GM19351 (cell line): ENCODE measurements around the gene NPW.
"Not testable (repeated sequence)": the region's sequence is repeated elsewhere in the genome, so short reads cannot be mapped to it uniquely, and the experiment has no call there.

Source experiments
- ATAC-seq: cut with Tn5 transposase; IDR thresholded peaks from one replicate; pipeline ENCODE4 v1.9.1; 2021; ENCODE audit warnings: mild to moderate bottlenecking, moderate library complexity; ENCODE audit not compliant: unreplicated experiment

Gene NPW

GRCh38 chr16:2001456-2002355 lies 17.9 kb upstream of the NPW start:
- no peak for ATAC-seq

DNA sequence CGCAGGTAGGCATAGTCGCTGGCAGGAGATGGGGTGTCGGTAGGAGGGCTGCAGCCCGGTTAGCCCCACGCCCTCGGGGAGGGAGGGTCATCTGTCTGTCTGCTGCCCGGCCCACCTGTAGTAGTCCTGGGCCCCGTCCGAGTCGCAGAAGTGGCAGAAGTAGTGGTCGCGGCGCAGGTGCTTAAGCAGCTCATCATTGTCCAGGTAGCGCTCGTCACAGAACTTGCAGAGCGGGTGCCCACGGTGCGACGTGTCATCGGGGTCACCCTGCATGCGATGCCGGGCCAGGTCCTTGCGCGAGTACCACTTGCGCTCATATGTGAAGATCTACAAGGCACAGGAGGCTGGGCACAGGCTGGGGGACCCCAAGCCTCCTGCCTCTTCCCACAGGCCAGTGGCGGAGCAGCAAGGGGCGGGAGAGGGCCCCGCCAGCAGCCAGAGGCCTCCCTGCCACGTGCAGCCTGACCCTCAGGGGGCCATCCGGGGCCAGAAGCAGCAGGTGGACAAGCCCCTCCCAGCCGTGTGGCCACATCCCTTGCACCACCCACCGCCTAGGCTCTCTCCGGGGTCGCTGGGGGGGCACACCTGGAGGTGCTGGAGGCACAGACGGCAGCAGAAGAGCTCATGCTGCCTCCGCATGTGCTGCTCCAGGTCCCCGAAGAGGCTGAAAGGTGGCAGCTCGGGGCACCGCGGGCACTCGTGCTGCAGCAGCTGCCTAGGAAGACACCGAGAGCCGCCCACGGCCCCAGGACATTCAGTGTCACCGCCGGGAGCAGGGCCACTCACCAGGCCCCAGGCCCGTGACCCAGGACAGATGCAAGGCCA lies 17.0 kb upstream of the NPW start:
- ATAC-seq: no peak

GRCh38 chr16:2003231-2003826 lies 16.3 kb upstream of the NPW start:
- ATAC-seq: no peak

GRCh38 chr16:2003827-2004641 lies 15.6 kb upstream of the NPW start:
- ATAC-seq: peak; percentile 70

GRCh38 chr16:2004795-2005517 lies 14.6 kb upstream of the NPW start:
- ATAC-seq: no peak

DNA sequence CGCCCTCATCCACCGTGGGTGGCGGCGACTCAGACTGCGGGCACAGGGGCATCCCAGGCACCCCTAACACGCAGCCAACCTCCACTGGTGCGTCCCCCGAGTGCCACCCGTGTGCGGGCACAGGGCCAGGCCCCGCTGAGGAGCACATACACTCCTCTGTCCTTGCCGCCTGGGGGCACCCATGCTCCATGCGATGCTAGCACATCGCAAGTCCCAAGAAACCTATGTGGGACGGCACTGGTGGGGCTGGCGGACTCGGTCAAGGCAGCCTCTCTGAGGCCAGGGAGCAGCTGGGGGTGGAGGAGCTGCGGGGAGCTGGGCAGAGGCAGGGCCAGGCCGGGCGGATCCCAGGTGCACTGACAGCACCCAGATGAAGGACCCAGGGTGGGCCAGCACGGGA lies 13.9 kb upstream of the NPW start:
- ATAC-seq: no peak

- ATAC-seq: no peak
Measured at GRCh38 chr16:2006317-2006716, 13.3 kb upstream of the NPW start.

DNA sequence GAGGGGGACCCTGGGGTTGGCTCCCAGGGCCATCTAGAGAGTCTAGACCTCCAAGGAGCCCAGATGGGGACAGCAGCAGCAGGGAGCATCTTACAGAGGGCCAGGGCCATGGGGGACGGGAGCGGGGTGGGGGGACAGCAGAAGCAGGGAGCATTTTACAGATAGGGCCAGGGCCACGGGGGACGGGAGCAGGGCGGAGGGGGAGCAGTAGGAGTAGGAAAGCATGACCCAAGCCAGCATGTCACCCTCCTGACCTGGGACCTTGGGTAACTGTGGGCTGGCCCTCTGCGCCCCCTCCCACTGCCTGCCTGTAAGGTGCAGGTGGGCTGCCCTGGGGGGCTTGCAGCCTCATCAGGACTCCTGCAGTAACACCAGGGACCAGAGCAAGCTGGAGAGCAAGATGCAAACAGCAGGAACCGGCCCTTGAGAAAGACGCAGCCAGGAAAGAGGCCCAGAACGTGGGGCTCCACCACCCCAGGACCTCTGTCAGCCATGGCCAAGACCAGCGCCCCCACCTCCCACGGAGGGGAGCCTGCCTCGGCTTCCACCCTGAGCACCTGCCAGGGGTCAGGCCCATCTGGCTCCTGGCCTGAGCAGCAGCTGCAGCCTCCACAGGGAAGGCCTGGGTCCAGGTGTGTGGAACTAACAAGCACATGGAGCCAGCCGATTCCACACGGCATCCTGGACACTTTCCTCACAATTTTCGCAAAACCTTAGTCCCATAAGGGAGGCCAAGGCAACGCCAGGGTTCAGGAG lies 12.3 kb upstream of the NPW start:
- no peak for ATAC-seq

- ATAC-seq: no peak
Measured at GRCh38 chr16:2008009-2008526, 11.5 kb upstream of the NPW start.

DNA sequence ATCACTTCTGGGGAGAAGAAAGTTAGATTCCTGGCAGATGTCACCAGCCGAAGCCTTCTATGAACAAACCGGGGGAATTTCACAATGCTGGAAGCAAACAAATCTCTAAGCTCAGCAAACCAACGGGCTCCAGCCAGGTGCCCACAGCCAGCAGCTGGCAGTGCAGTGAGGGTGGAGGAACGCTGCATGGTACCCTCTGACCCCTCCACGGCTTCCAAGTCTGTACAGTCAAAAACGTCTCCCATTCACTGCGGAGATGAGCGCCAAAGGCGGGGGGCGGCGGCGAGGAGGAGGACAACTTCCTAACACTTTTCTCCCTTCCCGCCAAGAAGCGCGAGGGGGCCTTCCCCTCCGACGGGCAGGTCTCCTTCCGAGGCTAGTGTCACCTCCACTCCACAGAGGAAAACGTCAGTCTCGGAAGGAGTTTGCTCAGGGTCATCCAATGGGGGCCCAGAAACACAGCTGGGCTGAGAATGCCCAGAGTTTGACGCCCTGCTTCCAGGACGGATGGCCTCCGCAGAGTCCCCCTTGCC lies 10.9 kb upstream of the NPW start:
- ATAC-seq: no peak

GRCh38 chr16:2009164-2009711 lies 10.3 kb upstream of the NPW start:
- peak; percentile 35 for ATAC-seq

DNA sequence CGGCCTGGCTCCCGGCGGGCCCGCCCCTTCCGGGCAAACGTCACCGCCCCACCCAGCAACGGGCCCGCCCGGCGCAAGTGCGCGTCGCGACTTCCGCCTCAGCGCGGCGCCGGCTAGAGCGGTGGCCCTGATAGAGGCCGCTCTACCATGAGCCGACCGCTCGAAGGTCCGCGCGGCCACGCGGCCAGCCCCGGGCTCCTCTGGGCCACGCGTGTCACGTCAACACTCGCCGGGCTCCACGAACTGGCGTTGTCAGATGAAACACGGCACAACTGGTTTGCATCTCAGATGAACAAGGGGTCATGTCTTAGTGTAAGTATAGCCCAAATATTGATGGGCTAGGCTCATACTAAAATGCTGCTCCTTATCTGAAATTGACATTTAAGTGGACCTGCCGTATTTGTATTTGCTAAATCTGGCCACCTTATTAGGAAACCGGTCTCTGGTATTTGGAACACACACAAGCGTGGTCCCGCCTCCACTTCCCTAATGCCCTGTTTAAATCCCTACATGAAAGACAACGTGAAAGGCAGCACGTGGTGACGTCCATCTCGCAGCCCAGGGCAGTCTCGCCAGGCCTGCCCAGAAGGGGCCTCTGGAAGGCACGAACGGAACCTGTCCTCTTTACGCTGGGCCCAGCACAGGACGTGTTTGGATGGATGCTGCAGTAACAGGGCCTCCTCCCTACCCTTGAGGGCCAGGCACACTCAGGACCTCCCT lies 9.6 kb upstream of the NPW start, which contains the start of gene ZNF598:
Gene ZNF598 (minus strand): TSS at position 31 of the 720 bp plus-strand sequence.
- peak; percentile 89 for ATAC-seq

DNA sequence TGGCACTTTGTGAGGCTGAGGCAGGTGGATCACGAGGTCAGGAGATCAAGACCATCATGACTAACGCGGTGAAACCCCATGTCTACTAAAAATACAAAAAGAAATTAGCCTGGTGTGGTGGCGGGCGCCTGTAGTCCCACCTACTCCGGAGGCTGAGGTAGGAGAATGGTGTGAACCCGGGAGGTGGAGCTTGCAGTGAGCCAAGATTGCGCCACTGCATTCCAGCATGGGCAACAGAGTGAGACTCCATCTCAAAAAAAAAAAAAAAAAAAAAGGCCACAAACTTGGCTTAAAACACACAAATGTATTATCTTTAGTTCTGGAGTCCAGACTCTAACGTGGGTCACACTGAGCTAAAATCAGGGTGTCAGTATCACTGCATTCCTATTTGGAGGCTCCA lies 7.9 kb upstream of the NPW start:
- ATAC-seq: not testable (repeated sequence)

DNA sequence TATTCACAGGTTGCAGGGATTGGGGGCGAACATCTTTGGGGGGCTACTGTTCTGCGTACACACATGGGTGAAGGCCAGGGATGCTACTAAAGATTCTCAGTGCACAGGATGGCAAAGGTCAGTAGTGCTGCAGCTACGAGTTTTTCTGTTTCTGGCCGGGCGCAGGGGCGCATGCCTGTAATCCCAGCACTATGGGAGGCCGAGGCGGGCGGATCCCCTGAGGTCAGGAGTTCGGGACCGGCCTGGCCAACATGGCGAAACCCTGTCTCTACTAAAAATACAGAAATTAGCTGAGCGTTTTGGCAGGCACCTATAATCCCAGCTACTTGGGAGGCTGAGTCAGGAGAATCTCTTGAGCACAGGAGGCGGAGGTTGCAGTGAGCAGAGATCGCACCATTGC lies 6.1 kb upstream of the NPW start:
- ATAC-seq: no peak

DNA sequence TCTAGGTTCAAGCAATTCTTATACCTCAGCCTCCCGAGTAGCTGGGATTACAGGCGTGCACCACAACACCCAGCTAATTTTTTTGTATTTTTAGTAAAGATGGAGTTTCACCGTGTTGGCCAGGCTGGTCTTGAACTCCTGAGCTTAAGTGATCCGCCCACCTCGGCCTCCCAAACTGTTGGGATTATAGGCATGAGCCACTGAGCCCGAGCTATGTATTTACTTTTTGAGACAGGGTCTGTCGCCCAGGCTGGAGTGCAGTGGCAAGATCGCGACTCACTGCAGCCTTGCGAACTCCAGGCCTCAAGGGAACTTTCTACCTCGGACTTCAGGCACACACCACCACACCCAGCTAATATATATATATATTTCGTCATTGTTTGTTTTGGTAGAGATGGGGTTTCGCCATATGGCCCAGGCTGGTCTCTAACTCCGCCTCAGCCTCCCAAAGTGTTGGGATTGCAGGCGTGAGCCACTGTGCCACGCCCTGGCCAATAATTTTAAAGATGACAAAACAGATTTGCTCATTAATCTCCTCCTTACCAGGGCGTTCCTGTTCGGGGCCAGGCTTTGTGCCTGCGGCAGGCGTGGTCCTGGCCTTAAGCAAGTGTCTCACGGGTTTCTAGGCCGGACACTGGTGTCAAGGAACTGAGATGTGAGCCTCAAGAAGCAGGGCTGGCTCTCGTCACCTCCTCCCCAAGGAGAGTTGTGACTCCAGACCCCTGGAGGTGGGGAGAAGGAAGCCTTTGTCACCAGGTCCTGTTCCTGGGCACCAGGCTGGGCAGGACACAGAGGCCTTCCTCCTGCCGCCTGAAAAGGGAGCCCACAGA lies 4.3 kb upstream of the NPW start:
- ATAC-seq: no peak

DNA sequence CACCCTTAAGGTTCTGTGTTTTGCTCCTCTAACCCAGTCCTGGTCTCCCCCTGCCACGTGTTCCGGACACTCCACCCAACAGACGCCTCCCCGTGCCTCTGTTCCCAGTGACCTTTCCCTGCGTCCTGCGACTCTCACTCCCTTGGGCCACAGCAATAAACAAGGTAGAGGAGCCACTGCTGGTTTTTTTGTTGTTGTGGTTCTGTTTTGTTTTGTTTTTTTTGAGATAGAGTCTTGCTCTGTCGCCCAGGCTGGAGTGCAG lies 3.7 kb upstream of the NPW start:
- no peak for ATAC-seq

- ATAC-seq: no peak
Measured at GRCh38 chr16:2016407-2016922, 3.1 kb upstream of the NPW start.
